GM21390 (cell line): ENCODE data around the gene SMCHD1.
"Not testable (repeated sequence)": the region's sequence is repeated elsewhere in the genome, so short reads cannot be mapped to it uniquely, and the experiment has no call there.

Source experiments
- ATAC-seq: cut with Tn5 transposase; IDR thresholded peaks from one replicate; pipeline ENCODE4 v1.9.1; 2021; ENCODE audit not compliant: unreplicated experiment

SMCHD1 gene

DNA sequence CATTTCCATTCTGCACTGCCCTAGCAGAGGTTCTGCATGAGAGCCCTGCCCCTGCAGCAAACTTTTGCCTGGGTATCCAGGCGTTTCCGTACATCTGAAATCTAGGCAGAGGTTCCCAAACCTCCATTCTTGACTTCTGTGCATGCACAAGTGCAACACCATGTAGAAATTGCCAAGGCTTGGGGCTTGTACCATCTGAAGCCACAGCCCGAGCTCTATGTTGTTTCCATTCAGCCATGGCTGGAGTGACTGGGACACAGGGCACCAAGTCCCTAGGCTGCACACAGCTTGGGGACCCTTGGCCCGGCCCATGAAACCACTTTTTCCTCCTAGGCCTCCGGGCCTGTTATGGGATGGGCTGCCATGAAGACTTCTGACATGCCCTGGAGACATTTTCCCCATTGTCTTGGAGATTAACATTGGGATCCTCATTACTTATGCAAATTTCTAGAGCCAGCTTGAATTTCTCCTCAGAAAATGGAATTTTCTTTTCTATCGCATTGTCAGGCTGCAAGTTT, 154.2 kb downstream of the SMCHD1 start:
- ATAC-seq = not testable (repeated sequence)

DNA sequence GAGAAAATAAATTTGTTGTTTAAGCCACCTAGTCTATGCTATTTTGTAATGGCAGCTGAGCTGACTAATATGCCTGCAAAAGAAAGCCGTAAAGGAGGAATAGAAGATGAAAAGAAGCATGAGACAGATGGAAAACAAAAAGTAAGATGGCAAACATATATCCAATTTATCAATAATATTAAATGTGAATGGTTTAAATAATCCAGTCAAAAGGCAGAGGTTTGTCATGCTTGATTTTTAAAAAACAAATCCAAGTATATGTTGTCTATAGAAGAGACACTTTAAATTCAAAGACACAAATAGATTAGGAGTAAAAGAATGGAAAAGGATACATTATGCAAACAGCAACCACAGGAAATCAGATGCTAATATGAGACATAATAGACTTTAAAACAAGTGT, 155.9 kb downstream of the SMCHD1 start:
- no peak for ATAC-seq

GRCh38 chr18:2814928-2815327, 159.4 kb downstream of the SMCHD1 start:
- ATAC-seq = no peak

- ATAC-seq = no peak
These were observed 162.8 kb downstream of the SMCHD1 start for GRCh38 chr18:2818281-2818680.

GRCh38 chr18:2821695-2822094, 166.2 kb downstream of the SMCHD1 start:
- no peak for ATAC-seq

GRCh38 chr18:2822213-2822921, 166.8 kb downstream of the SMCHD1 start:
- ATAC-seq = no peak

GRCh38 chr18:2823202-2823601, 167.7 kb downstream of the SMCHD1 start:
- ATAC-seq = no peak

- ATAC-seq = no peak
These were observed 168.4 kb downstream of the SMCHD1 start for GRCh38 chr18:2823966-2824365.

DNA sequence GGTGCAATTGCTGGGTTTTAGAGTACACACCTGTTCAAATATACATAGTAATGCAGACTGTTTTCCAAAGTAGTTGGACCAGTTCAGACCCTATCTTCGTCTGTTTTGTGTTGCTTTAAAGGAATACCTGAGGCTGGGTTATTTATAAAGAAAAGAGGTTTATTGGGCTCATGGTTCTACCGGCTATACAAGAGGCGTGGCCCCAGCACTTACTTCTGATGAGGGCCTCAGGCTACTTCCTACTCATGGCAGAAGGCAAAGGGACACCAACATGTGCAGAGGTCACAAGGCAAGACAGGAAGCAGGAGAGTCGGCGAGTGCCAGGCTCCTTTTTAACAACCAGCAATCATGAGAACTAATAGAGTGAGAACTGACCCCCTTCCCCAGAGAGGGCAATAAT, 169.3 kb downstream of the SMCHD1 start:
- ATAC-seq = no peak

DNA sequence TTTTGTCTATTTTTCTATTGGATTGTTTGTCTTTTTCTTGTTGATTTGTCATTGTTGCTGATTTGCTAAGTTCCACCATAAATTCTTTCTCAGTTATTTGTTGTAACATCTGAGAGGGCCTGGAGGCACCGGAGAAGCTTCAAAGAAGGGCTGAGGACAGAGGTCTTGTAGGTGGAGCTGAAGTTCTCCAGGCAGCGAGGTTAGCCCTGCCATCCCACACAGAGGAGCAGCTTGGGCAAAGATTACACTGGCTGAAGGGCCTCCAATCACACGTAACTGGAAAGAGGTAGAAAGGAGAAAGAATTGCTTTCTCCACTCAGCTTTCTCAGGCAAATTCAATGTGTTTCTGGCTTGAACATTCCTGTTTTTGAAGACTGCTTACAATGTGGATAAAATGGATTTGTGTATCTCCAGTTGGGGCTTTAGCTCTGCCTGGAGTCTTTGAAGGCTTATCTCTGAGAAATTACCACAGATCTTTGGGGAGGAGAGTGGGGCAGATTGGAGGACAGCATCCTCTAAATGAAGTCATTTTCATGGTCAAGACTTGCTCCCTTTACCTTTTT, 170.2 kb downstream of the SMCHD1 start:
- no peak for ATAC-seq

- ATAC-seq = no peak
These were observed 171.1 kb downstream of the SMCHD1 start for GRCh38 chr18:2826581-2826980.

- no peak for ATAC-seq
These were observed 171.5 kb downstream of the SMCHD1 start for GRCh38 chr18:2827061-2827460.

DNA sequence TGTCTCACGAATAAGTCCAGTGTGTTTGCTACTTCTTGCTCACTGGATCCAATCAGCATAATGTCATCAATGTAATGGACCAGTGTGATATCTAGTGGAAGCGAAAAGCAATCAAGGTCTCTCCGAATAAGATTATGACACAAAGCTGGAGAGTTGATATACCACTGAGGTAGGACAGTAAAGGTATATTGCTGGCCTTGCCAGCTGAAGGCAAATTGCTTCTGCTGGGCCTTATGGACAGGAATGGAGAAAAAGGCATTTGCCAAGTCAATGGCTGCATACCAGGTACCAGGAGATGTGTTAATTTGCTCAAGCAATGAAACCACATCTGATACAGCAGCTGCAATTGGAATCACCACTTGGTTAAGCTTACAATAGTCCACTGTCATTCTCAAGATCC, 180.6 kb downstream of the SMCHD1 start:
- not testable (repeated sequence) for ATAC-seq

GRCh38 chr18:2837290-2837689, 181.8 kb downstream of the SMCHD1 start:
- ATAC-seq = not testable (repeated sequence)

DNA sequence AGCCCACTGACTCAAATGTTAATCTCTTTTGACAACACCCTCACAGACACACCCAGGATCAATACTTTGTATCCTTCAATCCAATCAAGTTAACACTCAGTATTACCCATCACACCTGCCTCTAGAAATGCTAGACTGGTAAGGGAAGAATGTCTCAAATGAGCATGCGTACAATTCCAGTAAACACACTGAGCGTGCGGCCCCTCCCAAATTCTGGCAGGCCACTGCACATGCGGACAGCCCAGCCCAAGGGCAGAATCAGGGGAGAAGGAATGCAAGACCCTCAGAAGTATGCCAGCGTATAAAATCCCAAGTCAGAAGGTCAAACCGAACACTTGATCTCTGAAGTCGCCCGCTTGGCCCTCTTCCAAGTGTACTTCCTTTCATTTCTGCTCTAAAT, 183.7 kb downstream of the SMCHD1 start:
- no peak for ATAC-seq

DNA sequence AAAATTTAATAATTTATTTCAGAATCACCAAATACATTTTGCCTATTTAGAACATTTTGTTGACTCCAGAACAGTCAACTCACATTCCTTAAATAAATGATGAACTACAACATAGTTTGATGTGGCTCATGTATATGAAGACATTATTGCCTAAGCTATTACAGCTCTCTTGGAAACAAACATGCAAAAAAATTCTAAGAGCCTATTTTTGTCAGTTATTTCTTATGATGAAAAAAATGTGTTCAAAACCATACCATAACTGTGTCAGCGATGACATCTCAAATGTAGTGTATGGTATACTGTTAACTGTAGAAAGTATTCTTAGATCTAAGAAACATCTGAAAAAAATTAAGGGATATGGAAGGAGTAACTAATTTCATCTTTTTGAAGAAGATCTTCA, 185.0 kb downstream of the SMCHD1 start:
- no peak for ATAC-seq

- ATAC-seq = no peak
These were observed 187.6 kb downstream of the SMCHD1 start for GRCh38 chr18:2843146-2843545.

DNA sequence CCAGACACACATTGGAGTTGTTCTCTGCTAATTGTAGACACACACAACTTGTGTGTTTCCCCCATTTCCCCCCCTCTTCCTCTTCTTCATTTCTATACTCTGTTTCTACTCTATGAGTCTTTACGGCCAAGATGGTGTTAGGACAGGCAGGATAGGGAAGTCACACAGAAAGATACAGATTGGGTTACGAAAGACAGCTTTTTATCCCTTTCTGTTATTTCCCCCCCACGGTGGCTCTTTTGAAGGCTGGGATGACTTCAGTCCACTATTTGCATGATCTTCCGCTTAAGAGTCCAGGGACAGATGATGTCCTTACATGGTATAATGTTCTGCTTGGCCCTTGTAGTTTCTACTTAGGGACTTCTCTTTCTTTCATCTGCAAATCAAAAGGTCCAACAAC, 189.6 kb downstream of the SMCHD1 start:
- no peak for ATAC-seq

GRCh38 chr18:2846636-2847316, 191.2 kb downstream of the SMCHD1 start, which contains the start of gene EMILIN2:
EMILIN2 (plus strand) TSS chr18:2847006; CDS start chr18:2847189, 183 bp downstream.
- peak; percentile 43 for ATAC-seq

GRCh38 chr18:2847317-2848246, 192.1 kb downstream of the SMCHD1 start:
- ATAC-seq = peak; percentile 42
